Measurements from ENCODE around the gene PTPRN2.

- no peak for TF ChIP-seq TEAD4 (IDR thresholded peaks at IDR 0.05; ENCODE audit: low read depth, low read length)
- no peak for TF ChIP-seq ATF2 (IDR thresholded peaks at IDR 0.05; ENCODE audit: low read length)
- TF ChIP-seq CTCF (IDR thresholded peaks at IDR 0.05; ENCODE audit: control extremely low read depth in 1 of 3, insufficient read depth in 1 of 3, low read depth in 1 of 3, low read length in 3 of 3), result no peak
These were observed 926.5 kb downstream of the PTPRN2 start for GRCh38 chr7:157660971-157661610.

Measured in H1 (cell line).